Activated CD4-positive, CD25-positive, alpha-beta regulatory T cell treated with anti-CD3 and anti-CD28 coated beads, Interleukin-2, amount 50 U/mL, for 72 hours (primary cell): ENCODE data around the gene IQCE.

Source experiments
- DNase-seq: peaks from one replicate; pipeline ENCODE4 v3.0.0; 2021

Gene IQCE

GRCh38 chr7:2637066-2637471, 78.3 kb downstream of the IQCE start:
- no peak for DNase-seq

GRCh38 chr7:2637505-2638223, 78.9 kb downstream of the IQCE start:
- no peak for DNase-seq

GRCh38 chr7:2638224-2638991, 79.6 kb downstream of the IQCE start:
- DNase-seq: no peak

GRCh38 chr7:2639181-2639681, 80.5 kb downstream of the IQCE start:
- DNase-seq: no peak

GRCh38 chr7:2639695-2640481, 81.1 kb downstream of the IQCE start:
- no peak for DNase-seq

GRCh38 chr7:2640482-2640830, 81.7 kb downstream of the IQCE start:
- DNase-seq: no peak

- DNase-seq: no peak
These were observed 82.1 kb downstream of the IQCE start for GRCh38 chr7:2640846-2641316.

GRCh38 chr7:2641406-2642393, 82.9 kb downstream of the IQCE start:
- DNase-seq: no peak

- DNase-seq: no peak
These were observed 84.8 kb downstream of the IQCE start for GRCh38 chr7:2643386-2644219.

GRCh38 chr7:2644220-2644561, 85.4 kb downstream of the IQCE start:
- DNase-seq: no peak

- no peak for DNase-seq
These were observed 85.9 kb downstream of the IQCE start for GRCh38 chr7:2644562-2645273.

GRCh38 chr7:2645274-2645868, 86.6 kb downstream of the IQCE start:
- DNase-seq: no peak

- DNase-seq: no peak
These were observed 87.5 kb downstream of the IQCE start for GRCh38 chr7:2646336-2646679.

- no peak for DNase-seq
These were observed 88.1 kb downstream of the IQCE start for GRCh38 chr7:2646680-2647571.

GRCh38 chr7:2647594-2648172, 88.9 kb downstream of the IQCE start:
- no peak for DNase-seq

GRCh38 chr7:2649139-2649838, 90.5 kb downstream of the IQCE start:
- no peak for DNase-seq

- DNase-seq: no peak
These were observed 91.2 kb downstream of the IQCE start for GRCh38 chr7:2649991-2650390.

GRCh38 chr7:2650451-2650850, 91.7 kb downstream of the IQCE start:
- no peak for DNase-seq
